ENCODE measurements around the gene JTB.

- no peak for TF ChIP-seq CTCF (IDR thresholded peaks at IDR 0.05)
- TF ChIP-seq EZH2phosphoT487 (IDR thresholded peaks at IDR 0.05), result no peak
Observed at GRCh38 chr1:153963030-153963849, 14.2 kb downstream of the JTB start, which contains the start of gene SLC39A1.
